GM23338 (cell line): Measurements from ENCODE around the gene C5orf34.

Experiments used
- EZH2 ChIP-seq: fragments of 200-600 bp; sonication (generic); IDR thresholded peaks from one replicate; pipeline ENCODE4 v1.8.0; 2017; ENCODE audit warnings: antibody characterized with exemption, mild to moderate bottlenecking, low read depth; ENCODE audit not compliant: unreplicated experiment
- EZH2phosphoT487 ChIP-seq: fragments of 200-600 bp; sonication (generic); IDR thresholded peaks from one replicate; pipeline ENCODE4 v1.8.1; 2018; ENCODE audit warnings: antibody characterized with exemption; ENCODE audit not compliant: unreplicated experiment
- JUNB ChIP-seq: IDR thresholded peaks from one replicate; pipeline ENCODE4 v1.6.1; 2016; ENCODE audit warnings: antibody characterized with exemption; ENCODE audit not compliant: unreplicated experiment
- NANOG ChIP-seq: IDR thresholded peaks from 2 replicates; pipeline ENCODE4 v1.6.1; 2016; ENCODE audit warnings: antibody characterized with exemption, borderline replicate concordance
- TF ChIP-seq, protein P1 (sequence below), 2 experiments: fragments of 200-600 bp in 1 of 2; sonication (generic) in 1 of 2; conservative IDR thresholded peaks; 2 replicates each; pipeline versions ENCODE4 v1.5.1 to v1.6.1; 2016 to 2017; ENCODE audit warnings: antibody characterized with exemption in 2 of 2, low read depth in 2 of 2, mild to moderate bottlenecking in 2 of 2, moderate library complexity in 1 of 2

DNA sequence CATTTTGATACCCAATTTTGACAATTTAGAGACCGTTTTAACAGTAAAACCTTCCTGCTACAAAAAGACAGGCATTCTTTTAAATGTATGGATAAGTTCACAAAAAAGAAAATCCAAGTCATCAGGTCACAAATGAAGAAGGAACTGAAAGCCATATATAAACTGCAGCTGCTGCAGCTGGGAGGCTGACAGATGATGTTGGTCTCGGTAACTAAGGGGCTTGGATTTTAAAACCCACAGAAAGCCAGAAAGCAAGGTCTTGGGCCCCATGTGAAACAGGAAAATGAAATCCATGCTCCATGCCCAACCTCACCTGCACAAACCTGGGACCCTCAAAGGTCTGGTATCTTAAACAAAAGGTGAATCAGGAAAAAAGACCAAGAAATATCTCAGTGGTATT lies 15.7 kb upstream of the C5orf34 start:
- TF ChIP-seq EZH2 = no peak
- TF ChIP-seq, protein P1, sequence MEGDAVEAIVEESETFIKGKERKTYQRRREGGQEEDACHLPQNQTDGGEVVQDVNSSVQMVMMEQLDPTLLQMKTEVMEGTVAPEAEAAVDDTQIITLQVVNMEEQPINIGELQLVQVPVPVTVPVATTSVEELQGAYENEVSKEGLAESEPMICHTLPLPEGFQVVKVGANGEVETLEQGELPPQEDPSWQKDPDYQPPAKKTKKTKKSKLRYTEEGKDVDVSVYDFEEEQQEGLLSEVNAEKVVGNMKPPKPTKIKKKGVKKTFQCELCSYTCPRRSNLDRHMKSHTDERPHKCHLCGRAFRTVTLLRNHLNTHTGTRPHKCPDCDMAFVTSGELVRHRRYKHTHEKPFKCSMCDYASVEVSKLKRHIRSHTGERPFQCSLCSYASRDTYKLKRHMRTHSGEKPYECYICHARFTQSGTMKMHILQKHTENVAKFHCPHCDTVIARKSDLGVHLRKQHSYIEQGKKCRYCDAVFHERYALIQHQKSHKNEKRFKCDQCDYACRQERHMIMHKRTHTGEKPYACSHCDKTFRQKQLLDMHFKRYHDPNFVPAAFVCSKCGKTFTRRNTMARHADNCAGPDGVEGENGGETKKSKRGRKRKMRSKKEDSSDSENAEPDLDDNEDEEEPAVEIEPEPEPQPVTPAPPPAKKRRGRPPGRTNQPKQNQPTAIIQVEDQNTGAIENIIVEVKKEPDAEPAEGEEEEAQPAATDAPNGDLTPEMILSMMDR (conservative IDR thresholded peaks at IDR 0.05; ENCODE audit: low read depth in 2 of 2) = no peak
- TF ChIP-seq JUNB = no peak
- no peak for TF ChIP-seq NANOG
- TF ChIP-seq EZH2phosphoT487 = no peak
